Activated gamma-delta T cell (primary cell): ENCODE data around the gene UTP18.
"Not testable (repeated sequence)": the region's sequence is repeated elsewhere in the genome, so short reads cannot be mapped to it uniquely, and the experiment has no call there.

Experiments used
- DNase-seq: peaks from one replicate; lab custom pipeline; 2025; lab: John Stamatoyannopoulos, UW
- total RNA-seq, 2 donors: gene quantifications; one replicate each; lab custom pipeline; 2026; lab: John Stamatoyannopoulos, UW

The UTP18 gene
- 63.5 to 70.4 reads per million in 2 donors for total RNA-seq

DNA sequence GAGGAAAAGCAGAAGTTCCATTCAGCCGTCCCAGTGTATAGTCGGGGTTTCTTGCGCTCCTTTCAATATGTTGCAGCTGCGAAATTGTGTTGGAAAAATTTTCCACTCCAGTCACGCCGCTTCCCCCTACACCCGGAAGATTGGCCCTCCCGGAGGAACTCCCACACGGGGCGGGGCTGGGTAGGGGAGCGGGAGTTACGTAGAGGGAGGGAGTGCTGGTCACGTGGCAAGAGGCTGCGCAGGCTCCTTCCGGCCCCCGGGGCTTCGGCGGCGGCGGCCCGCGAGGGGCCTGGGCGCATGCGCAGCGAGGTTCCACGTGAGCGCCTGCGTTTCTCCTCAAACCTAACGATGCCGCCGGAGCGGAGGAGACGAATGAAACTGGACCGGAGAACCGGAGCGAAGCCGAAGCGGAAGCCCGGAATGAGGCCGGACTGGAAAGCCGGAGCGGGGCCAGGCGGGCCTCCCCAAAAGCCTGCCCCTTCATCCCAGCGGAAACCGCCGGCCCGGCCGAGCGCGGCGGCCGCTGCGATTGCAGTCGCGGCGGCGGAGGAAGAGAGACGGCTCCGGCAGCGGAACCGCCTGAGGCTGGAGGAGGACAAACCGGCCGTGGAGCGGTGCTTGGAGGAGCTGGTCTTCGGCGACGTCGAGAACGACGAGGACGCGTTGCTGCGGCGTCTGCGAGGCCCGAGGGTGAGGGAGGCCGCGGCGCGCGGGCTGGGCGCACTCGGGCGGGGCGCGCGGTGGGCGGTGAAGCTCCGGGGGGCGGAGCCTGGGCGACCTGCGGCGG lies at the start of gene UTP18:
Gene UTP18 (plus strand): TSS at position 310 of the 787 bp plus-strand sequence. CDS start 39 bp downstream, at position 349.
- DNase-seq = peak; percentile 91

DNA sequence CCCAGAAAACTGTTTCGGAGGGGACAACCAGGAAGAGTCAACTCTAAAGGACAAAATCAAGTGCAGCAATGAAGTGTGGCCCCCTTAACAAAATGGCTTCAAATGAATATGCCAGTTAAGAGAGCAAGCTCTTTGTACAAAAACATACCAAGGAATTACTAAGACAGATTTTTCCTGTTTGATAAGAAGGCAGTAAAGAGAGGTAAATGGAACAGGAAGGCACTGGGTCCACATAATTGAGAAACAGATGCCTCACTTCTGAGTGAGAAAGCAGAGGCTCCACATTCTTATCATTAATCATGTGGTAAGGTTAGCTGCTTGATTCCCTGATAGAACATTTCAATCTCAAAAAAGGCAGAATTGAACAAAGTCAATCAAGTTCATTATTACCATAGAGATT lies 45.4 kb upstream of the UTP18 start:
- DNase-seq = no peak

DNA sequence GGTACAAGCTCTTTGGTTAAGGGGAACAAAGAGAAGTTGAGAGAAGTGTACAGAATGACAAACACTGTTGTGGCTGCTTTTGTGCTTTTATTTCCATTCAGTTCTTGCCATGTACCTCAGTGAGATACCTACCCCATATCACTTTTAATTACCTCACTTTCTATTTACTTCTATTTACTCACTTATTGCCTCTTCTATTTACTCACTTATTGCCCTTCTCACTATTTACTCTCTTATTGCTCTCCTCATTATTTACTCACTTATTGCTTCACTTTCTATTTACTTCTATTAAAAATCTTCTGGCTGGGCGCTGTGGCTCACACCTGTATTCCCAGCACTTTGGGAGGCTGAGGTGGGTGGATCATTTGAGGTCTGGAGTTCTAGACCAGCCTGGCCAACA lies 42.4 kb upstream of the UTP18 start:
- DNase-seq = no peak

DNA sequence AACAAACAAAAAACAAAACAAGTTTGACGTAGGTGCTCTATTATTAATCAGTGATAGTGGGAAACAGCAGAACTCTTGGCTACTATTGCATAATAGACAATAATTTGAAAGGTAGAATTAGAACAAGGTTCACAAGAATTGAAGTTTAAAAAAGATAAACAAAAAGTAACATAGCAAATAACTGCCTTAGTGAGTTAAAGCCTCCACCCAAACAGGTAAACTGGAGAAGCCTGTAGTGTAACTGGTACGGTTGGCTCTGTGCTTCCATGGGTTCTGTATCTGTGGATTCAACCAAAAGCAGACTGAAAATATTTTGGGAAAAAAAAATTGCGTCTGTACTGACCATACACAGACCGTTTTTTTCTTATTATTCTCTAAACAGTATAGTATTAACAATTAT lies 39.0 kb upstream of the UTP18 start:
- DNase-seq = no peak

DNA sequence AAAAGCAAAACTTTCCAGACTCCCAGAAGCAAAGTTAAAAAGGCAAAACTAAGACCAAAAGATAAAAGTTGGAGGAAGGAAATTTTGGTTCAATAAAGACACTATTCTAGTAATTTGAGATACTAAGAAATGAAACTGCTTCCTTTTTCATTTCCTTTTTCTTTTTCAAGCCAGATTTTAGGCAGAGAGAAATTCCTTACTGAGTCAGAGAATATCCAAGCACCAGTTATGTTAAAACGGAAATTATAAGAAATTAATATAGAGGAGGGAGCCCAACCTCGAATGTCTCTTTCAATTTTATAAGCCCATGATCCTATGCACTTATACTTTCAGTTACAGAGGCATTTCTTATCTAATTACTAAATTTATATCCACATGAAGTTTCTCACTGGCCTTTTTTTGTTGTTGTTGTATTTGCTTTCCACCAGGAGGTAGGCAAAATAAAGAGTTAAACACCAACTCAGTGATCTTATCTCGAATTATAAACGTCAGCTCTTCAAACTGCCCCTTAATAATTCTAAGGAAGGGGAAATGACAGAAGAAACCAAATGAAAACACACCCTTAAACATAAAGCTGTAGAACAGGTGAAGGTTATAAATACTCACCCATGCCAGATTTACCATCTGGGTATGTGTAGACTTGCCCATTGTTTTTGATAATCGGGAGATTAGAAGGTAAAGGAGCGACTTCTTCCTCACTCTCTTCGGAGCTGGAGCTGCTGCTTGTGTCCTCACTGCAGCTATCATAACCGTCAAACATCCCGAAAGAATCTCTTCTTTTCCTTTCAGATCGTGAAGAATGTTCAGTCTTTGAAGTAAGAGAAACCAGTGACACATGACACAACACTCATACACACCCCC lies 35.7 kb upstream of the UTP18 start:
- no peak for DNase-seq

DNA sequence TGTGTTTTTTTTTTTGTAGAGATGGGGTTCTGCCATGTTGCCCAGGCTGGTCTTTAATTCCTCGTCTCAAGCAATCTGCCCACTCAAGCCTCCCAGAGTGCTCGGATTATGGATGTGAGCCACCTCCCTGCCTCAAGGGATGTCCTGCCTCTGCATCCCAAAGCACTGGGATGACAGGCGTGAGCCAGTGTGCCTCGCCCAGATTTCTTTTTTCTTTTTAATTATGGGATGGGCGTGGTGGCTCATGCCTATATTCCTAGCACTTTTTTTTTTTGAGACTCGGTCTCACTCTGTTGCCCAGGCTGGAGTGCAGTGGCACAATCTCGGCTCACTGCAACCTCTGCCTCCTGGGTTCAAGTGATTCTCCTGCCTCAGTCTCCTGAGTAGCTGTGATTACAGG lies 34.8 kb upstream of the UTP18 start:
- DNase-seq = not testable (repeated sequence)

DNA sequence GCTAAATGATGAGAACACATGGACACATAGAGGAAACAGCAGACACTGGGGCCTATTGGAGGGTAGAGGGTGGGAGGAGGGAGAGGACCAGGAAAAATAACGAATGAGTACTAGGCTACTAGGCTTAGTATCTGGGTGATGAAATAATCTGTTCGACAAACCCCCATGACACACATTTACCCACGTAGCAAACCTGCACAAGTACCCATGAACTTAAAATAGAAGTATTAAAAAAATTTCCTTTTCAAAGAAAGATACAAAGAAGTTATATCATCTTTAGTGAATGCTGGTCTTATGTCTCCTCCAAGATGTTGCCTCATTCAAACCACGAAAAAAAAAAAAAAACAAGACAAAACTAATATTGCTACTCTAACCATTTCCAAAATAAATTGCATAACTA lies 32.2 kb upstream of the UTP18 start:
- no peak for DNase-seq

DNA sequence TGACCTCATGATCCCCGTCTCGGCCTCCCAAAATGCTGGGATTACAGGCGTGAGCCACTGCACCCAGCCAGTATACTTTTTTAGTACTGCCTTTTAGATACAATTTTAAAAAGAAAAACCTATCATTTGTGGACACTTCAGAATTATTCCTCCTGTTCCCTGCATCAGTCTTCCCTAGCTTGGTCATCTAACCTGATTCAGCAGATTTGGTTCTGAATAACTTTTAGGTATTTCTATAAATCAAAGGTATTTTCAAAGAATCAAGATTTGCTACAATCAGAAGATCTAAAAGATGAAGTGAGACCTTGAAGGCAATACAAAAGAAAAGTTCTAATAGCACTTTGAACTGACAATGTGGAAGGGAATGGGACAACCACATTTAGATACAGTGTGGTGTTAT lies 30.5 kb upstream of the UTP18 start:
- no peak for DNase-seq

DNA sequence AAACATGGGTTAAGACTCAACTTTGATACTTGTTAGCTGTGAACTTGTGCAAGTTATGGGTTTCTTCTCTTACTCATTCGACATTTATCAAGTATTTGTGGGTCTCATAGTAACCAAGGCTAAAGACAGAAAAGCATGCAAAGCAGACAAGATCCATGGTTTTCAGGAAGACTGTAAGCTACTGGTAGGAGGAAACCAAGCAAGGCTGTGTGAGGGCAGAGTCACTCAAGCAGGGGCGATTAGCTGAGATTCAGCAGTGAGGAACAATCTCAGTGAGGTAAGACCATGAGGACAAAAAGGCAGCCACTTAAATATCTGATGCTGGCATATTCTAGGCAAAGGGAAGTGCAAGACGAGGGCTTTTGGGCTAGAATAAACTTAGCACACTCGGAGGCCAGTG lies 30.0 kb upstream of the UTP18 start:
- DNase-seq = no peak

DNA sequence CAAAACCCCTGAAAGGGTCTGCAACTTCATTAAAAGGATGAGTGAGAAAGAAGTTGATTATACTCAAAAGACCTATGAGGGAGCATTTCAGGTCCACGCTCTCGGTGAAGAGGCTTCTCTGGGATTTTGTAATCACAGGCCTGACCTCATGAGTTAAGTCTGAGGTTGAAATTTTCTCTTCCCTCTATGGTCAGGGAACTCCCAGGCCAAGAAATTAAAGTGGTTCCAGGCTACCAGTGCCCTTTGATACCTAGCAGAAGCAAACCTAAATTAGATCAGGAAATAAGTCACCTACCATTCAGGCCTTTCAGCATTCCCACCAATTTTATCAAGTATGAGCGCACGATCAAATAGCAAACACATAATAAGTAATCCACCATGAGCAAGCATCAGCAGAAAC lies 28.3 kb upstream of the UTP18 start:
- DNase-seq = no peak

DNA sequence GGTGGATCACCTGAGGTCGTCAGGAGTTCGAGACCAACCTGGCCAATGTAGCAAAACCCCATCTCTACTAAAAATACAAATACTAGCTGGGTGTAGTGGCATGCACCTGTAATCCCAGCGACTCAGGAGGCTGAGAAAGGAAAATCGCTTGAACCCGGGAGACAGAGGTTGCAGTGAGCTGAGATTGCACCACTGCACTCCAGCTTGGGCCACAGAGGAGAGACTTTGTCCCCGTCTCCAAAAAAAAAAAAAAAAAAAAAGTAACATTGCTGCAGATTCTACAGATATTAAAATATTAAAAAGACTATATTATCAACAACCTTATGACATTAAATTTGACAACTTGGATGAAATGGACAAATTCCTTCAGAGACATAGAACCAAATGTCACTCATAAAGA lies 26.2 kb upstream of the UTP18 start:
- DNase-seq = no peak

DNA sequence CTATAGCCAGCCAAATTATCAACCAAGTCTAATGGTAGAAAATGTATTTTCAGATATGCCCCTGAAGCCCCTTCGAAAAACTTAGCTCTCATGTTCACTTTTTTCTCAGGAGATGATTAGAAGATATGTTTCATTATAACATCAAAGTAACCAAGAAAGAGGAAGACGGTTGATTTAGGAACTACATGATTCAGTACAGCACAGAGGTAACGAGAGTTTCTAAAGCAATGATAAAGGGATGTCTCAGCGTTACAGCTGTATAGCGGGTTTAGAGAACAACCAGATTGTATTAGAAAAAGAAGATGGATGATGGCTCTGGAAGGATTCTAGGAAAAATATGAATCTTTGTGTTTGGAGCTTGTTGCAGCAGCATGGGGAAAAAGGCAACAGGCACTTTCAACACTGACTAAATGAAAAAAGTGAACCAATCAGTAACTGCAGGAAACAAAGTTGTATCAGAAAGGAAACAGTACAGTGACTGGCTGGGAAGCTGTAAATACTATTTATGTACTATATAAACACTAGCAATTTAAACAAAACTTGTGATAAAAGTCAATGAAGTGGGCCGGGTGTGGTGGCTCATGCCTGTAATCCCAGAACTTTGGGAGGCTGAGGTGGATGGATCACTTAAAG lies 22.0 kb upstream of the UTP18 start:
- DNase-seq = no peak

DNA sequence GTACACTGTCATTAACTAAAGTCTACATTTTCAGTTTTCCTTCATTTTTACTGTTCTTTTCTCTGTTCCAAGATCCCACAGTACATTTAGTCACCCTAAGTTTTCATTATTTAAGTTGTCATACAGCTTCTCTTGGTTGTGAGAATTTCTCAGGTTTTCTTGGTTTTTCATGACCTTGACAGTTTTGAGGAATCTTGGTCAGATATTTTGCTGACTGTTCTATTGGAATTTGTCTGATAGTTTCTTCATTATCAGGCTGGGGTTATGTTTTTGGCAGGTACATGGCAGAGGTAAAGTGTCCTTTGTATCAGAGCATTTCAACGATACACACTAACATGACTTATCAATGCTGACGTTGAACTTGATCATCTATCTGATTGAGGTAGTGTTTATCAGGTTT lies 20.1 kb upstream of the UTP18 start:
- no peak for DNase-seq

DNA sequence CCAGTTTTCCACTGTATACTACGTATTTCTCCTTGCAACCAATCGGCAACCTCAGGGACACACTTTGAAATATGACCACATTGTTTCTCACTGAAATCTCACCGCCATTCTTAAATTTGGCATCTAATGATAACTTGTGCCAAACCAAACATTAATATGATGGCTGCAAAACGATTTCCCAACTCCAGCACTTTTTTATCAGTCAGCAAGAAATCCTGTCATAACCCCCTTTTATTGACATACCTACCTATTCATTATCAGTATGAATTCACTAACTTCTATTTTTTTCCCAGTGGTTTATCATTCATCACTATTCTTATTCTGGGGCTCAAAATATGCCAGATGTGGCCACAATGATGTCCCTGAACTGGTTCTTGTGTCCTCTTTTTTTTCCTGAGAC lies 16.3 kb upstream of the UTP18 start:
- no peak for DNase-seq

DNA sequence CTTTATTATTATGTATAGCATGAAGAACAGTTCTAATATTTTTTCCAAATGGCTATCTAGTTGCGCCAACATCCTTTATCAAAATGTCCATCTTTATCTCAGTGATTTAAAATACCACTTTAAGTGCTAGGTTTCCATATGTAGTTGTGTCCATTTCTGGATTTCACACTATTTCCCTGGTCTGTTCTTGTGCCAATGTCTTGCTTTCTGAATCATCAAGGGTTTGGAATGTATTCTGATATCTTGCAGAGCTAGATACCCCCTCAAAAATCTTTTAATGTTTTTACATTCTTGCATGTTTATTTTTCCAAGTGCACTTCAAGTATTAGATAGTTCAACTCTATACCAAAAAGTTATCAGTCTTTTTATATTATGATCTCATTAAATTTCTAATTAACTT lies 14.8 kb upstream of the UTP18 start:
- DNase-seq = no peak

DNA sequence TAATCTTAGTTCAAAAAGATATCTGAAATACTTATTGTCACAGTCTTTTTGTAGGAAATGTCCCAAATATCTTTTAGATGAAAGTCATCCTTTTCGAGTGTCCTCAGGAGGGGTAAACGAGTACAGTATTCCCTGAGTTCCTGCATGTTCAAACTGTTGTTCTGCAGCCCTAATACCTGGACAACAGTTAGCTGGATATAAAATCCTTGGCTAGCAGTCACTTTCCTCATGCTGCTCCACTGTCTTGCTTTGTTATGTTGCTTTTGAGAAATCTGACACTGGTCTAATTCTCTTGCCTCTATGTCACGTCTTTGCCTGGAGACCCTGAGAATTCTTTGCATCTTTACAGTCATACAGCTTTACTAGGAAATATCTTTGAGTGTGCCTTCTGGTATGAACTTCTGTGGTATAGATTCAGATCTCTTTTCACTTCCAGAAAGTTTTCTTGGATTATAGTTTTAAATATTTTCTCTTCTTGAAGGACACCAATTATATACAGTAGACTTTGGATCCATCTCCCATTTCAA lies 10.0 kb upstream of the UTP18 start:
- DNase-seq = no peak

DNA sequence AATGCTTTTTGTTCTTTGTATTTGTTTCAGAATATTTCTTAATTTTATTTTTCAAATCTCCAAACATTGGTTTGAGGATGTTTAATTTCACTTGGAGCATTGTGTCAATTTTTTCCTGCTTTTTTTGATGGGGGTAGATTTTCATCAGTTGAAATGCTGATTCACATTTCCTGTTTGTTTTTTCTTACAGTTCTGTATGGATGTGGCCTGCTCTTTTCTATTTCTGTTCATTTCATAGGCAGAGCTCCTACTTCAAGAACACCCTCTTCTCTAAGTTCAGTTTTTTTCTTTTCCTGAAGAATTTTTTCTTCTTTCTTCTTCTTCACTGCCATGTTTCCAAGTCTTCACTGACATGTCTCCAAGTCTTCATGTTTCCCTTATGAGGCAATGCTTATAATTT lies 9.3 kb upstream of the UTP18 start:
- DNase-seq = no peak

DNA sequence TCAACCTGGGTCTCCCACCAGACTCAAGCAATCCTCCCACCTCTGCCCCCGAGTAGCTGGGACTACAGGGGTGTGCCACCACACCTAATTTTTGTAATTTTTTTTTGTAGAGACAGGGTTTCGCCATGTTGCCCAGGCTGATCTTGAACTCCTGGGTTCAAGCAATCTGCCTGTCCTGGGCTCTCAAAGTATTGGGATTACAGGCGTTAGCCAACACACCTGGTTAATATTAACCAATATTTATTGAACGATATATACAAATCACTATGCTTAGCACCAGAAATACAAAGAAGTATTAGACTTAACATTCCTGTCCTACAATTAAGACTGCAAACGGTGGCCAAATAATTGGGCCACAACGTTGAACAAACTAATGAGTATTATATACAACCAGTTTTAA lies 4.7 kb upstream of the UTP18 start:
- no peak for DNase-seq

DNA sequence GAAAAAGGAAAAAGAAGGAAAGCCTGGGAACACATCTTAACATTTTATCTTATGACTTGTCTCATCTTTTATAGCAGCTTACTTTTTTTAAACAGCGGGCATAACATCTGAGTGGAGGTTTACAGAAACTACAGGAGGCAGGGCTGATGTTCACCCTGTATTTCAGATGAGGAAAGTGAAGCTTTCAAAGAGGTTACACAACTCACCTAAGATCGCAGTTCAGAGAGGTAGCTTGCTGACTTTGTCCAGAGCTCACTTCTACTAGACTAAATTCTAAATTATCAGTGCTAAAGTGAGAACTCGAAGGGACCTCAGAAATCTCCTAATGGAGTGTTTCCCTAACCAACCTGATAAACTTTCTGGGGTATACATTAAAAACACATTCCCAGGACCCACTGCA lies 4.2 kb upstream of the UTP18 start:
- no peak for DNase-seq

DNA sequence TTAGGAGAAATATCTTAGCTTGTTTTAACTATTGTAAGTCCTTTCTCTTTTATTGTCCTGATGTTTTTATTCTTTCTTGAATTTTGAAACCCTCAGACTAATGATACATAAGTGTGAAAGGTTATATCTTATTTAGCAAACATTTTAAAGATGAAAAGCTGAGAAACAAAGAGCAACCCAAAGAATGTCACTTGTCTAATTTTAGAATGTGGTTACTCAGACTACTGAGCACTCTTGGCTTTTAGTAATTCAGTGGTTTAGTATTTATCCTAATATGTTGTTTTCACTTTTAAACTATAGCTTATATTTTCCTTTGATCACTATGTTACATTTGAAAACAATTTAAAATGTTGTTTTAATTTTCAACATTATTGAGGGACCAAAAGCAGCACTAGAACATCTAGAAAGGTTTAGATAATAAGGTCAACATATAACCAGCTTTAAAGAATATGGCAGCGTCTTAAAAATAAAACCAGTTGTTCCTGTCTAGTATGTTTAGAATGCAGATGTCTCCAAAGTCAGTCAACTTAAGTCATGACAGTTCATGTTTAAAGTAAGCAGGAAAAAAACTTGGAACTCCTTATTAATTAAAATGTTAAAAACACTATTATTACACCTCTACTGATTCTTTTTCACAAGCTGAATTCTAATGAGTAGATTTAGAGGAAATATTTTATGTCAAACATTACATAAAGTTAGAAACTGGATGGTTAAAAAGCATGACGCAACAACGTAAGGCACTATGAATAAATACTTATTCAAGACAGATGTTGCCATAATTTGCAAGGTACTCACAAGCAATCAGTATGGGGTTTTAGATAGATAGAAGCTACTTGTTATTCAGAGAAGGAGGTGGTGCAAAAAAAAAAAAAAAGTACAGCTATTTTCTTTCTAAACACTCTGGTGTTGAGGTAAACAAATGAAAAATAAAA lies 2.9 kb upstream of the UTP18 start:
- no peak for DNase-seq
